Right atrium auricular region (tissue), 2 donors: Measurements from ENCODE around the gene ADGRE3. TPM values are rescaled to one million over a fixed set of nuclear protein-coding genes. Genes with fewer than 3 reads are reported as not detected.

Experiments
- DNase-seq: peaks from one replicate; pipeline ENCODE4 v3.0.0-alpha.2; 2019; ENCODE audit warnings: low spot score
- H3K27ac ChIP-seq, 2 donors: fragments of 200-600 bp; sonication (generic); 1 replicate in 1 of 2; 2 replicates in 1 of 2; pipeline ENCODE4 v1.5.1; 2016 to 2019
- H3K27me3 ChIP-seq, 2 donors: fragments of 200-600 bp; sonication (generic); one replicate each; pipeline versions ENCODE4 v1.5.1 to v1.6.0; 2017 to 2019
- H3K36me3 ChIP-seq: fragments of 200-600 bp; sonication (generic); one replicate; pipeline ENCODE4 v1.5.1; 2016
- H3K4me1 ChIP-seq, 2 donors: fragments of 200-600 bp; sonication (generic); one replicate each; pipeline versions ENCODE4 v1.5.1 to v1.6.0; 2017 to 2019
- H3K4me3 ChIP-seq, 2 donors: fragments of 200-600 bp; sonication (generic); 1 replicate in 1 of 2; 2 replicates in 1 of 2; pipeline ENCODE4 v1.5.1; 2017 to 2019; ENCODE audit warnings: mild to moderate bottlenecking in 1 of 2, moderate library complexity in 1 of 2
- H3K9me3 ChIP-seq, 2 donors: fragments of 200-600 bp; sonication (generic); one replicate each; pipeline ENCODE4 v1.5.1; 2019
- CTCF ChIP-seq, 2 donors: fragments of 200-600 bp; sonication (generic); IDR thresholded peaks; one replicate each; pipeline ENCODE4 v1.5.1; 2019; ENCODE audit warnings: antibody characterized with exemption in 2 of 2
- total RNA-seq, 2 donors: library from RNA; depleted of rRNA; stranded (reverse); fragments of >200 nt; gene quantifications; one replicate each; pipeline ENCODE4 v1.1.0, GENCODE V29; 2016

Gene ADGRE3, protein sequence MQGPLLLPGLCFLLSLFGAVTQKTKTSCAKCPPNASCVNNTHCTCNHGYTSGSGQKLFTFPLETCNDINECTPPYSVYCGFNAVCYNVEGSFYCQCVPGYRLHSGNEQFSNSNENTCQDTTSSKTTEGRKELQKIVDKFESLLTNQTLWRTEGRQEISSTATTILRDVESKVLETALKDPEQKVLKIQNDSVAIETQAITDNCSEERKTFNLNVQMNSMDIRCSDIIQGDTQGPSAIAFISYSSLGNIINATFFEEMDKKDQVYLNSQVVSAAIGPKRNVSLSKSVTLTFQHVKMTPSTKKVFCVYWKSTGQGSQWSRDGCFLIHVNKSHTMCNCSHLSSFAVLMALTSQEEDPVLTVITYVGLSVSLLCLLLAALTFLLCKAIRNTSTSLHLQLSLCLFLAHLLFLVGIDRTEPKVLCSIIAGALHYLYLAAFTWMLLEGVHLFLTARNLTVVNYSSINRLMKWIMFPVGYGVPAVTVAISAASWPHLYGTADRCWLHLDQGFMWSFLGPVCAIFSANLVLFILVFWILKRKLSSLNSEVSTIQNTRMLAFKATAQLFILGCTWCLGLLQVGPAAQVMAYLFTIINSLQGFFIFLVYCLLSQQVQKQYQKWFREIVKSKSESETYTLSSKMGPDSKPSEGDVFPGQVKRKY
- total RNA-seq: not detected

DNA sequence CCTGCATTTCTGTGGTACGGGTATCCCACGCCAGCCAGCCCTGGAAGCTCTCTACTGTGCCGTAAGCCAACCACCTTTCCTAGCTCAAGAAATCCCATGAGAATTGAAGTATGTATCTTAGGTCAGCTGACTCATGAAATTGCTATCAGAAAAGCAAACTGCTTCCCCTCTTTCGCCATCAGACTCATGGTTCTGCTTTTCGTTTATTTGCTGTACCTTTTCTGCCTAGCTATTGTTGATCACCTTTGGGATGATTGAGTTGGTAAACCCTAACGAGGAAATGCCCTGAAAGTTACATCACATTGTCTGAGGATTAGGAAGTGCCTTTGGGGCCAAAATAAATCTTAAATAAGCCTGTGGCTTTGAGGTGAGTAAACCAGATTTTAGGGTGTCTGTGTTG is at the start of gene ADGRE3:
Gene ADGRE3, minus strand, starts transcription at position 81 of the 400 bp plus-strand sequence. Its CDS starts 74 bp downstream, at position 7.
- no peaks in the 10 kb centered on the region for H3K4me1 ChIP-seq
- H3K36me3 ChIP-seq: no peaks in the 10 kb centered on the region
- DNase-seq: no peak
- H3K4me3 ChIP-seq: no peak within 1 kb of the TSS
- TF ChIP-seq CTCF (IDR thresholded peaks at IDR 0.05): no peak
- no peaks in the 10 kb centered on the region for H3K27me3 ChIP-seq
- H3K9me3 ChIP-seq: peaks cover 0 to 7% of the 10 kb centered on the region in 2 donors
- H3K27ac ChIP-seq: no peak within 1 kb of the TSS

- H3K27me3 ChIP-seq: no peaks in the 10 kb centered on the region
- H3K9me3 ChIP-seq: peaks cover 45 to 99% of the 10 kb centered on the region in 2 donors
- H3K4me1 ChIP-seq: no peaks in the 10 kb centered on the region
- TF ChIP-seq CTCF (IDR thresholded peaks at IDR 0.05): no peak
- no peak overlapping the region for H3K27ac ChIP-seq
- peaks cover 62% of the 10 kb centered on the region for H3K36me3 ChIP-seq
- H3K4me3 ChIP-seq: no peak overlapping the region
- DNase-seq: no peak
Measured at GRCh38 chr19:14722127-14722526, 47.5 kb upstream of the ADGRE3 start.

- Histone ChIP-seq H3K27ac (no peak overlapping the region), H3K4me1 (no peaks in the 10 kb centered on the region), H3K4me3 (no peak overlapping the region), H3K36me3 (peaks cover 89% of the 10 kb centered on the region), H3K9me3 (peaks cover 47 to 99% of the 10 kb centered on the region in 2 donors), H3K27me3 (no peaks in the 10 kb centered on the region)
- no peak for DNase-seq
- TF ChIP-seq CTCF (IDR thresholded peaks at IDR 0.05): no peak
Measured at GRCh38 chr19:14719162-14719561, 44.5 kb upstream of the ADGRE3 start.

- no peak for DNase-seq
- peaks cover 92% of the 10 kb centered on the region for H3K36me3 ChIP-seq
- no peaks in the 10 kb centered on the region for H3K4me1 ChIP-seq
- H3K4me3 ChIP-seq: no peak overlapping the region
- no peak overlapping the region for H3K27ac ChIP-seq
- no peak for TF ChIP-seq CTCF (IDR thresholded peaks at IDR 0.05)
- no peaks in the 10 kb centered on the region for H3K27me3 ChIP-seq
- H3K9me3 ChIP-seq: peaks cover 42 to 97% of the 10 kb centered on the region in 2 donors
Measured at GRCh38 chr19:14718522-14719116, 44.0 kb upstream of the ADGRE3 start.

DNA sequence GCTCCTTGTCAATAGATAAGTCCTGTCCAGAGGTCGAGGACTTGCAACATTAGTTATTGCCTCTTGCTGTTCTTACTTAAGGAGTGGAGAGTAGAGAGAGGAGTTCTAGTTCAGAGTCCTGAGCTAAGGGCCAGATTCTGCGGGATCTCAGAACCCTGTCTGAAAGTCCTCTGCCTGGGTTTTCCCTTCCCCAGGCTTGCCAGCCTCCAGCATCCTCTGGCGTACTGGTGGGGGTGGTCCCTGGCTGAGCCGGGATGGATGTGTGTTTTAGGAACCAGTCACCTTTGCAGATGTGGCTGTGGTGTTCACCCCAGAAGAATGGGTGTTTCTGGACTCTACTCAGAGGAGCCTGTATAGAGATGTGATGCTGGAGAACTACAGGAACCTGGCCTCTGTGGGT is 41.2 kb upstream of the ADGRE3 start:
- H3K27me3 ChIP-seq: no peaks in the 10 kb centered on the region
- TF ChIP-seq CTCF (IDR thresholded peaks at IDR 0.05): no peak
- DNase-seq: no peak
- no peak overlapping the region for H3K4me3 ChIP-seq
- H3K4me1 ChIP-seq: no peaks in the 10 kb centered on the region
- H3K27ac ChIP-seq: no peak overlapping the region
- H3K9me3 ChIP-seq: peaks cover 42 to 92% of the 10 kb centered on the region in 2 donors
- H3K36me3 ChIP-seq: peaks cover 98% of the 10 kb centered on the region
